ENCODE results near the gene EPB41L1.
A peak's percentile ranks its signal among the peaks of the same experiment; 100 is the strongest.

The EPB41L1 gene

DNA sequence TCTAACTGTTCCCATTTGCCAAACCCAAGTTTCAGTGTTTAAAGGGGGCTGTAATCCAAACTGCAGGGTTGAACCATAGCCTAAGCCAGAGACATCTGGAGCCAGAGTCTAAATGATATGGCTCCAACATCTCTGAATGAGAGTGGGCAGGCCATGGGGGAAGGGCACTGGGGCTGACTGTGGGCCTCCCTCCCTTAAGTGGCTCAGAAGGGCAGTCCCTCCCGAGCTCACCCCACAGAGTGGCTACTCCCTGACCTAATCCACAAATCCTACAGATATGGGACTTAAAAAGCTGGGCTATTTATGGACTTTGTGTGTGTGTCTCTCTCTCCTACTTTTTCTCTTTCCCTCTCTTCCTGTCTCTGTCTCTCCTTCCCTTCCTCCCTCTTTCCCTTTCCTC lies 45.9 kb downstream of the EPB41L1 start:
- no peaks in the 10 kb centered on the region for H3K36me3 ChIP-seq (ENCODE audit: control insufficient read depth, insufficient read depth, low read length)
- no peak for DNase-seq
- H3K4me1 ChIP-seq (ENCODE audit: control insufficient read depth, insufficient read depth, low read length, poor library complexity, severe bottlenecking), result no peaks in the 10 kb centered on the region
- no peaks in the 10 kb centered on the region for H3K27me3 ChIP-seq (replicated peaks; ENCODE audit: control insufficient read depth, insufficient read depth, low read length, poor library complexity, severe bottlenecking)
- H3K27ac ChIP-seq (ENCODE audit: insufficient read depth, low read length, poor library complexity, severe bottlenecking), result no peak overlapping the region
- no peaks in the 10 kb centered on the region for H3K9me3 ChIP-seq (ENCODE audit: control insufficient read depth, low read length)
- no peak overlapping the region for H3K4me3 ChIP-seq (ENCODE audit: insufficient read depth, low read depth, low read length, poor library complexity, severe bottlenecking)

DNA sequence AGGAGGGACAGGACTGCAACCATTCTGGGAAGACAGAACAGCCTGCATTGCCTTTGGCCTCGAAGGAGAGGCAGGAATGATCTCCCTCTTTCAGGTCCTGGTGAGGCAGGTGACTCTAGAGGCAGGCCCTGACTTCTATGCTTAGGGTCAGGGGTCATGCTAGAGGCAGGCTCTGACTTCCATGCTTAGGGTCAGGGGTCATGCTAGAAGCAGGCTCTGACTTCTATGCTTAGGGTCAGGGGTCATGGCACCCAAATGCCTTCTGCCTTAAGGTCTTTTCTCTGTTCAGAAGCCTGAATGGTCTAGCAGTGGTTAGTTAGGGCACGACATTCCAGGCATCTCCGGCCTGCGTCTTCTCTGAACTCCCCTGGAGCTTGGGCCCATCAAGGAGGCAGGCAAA lies 46.7 kb downstream of the EPB41L1 start:
- no peaks in the 10 kb centered on the region for H3K9me3 ChIP-seq (ENCODE audit: control insufficient read depth, low read length)
- DNase-seq, result no peak
- no peaks in the 10 kb centered on the region for H3K4me1 ChIP-seq (ENCODE audit: control insufficient read depth, insufficient read depth, low read length, poor library complexity, severe bottlenecking)
- H3K4me3 ChIP-seq (ENCODE audit: insufficient read depth, low read depth, low read length, poor library complexity, severe bottlenecking), result no peak overlapping the region
- H3K27ac ChIP-seq (ENCODE audit: insufficient read depth, low read length, poor library complexity, severe bottlenecking), result no peak overlapping the region
- H3K27me3 ChIP-seq (replicated peaks; ENCODE audit: control insufficient read depth, insufficient read depth, low read length, poor library complexity, severe bottlenecking), result no peaks in the 10 kb centered on the region
- H3K36me3 ChIP-seq (ENCODE audit: control insufficient read depth, insufficient read depth, low read length), result no peaks in the 10 kb centered on the region

DNA sequence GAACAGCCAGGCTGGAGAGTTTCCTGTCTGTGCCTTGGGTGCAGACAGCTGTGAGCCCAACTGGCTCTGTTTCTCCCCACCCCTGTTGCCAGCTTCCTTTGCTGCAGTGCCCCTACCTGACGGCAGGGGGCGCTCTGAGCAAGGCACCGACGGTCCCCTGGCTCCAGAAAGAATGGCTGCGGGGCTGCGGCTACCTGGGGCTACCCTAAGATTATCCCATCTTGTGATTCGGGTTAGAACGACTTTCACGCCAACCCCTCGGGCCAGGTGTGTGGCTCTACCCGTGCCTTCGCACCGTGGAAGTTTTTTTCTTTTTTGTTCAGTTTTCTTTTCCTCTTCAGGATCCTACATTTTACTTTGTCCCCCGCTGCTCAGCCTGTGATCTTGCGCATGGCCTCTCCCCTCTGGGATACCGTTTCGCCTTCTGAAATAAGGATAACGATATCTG lies 48.4 kb downstream of the EPB41L1 start:
- Histone ChIP-seq H3K27me3 (replicated peaks; ENCODE audit: control insufficient read depth, insufficient read depth, low read length, poor library complexity, severe bottlenecking) (no peaks in the 10 kb centered on the region), H3K4me3 (ENCODE audit: insufficient read depth, low read depth, low read length, poor library complexity, severe bottlenecking) (no peak overlapping the region), H3K9me3 (ENCODE audit: control insufficient read depth, low read length) (no peaks in the 10 kb centered on the region), H3K4me1 (ENCODE audit: control insufficient read depth, insufficient read depth, low read length, poor library complexity, severe bottlenecking) (no peaks in the 10 kb centered on the region), H3K27ac (ENCODE audit: insufficient read depth, low read length, poor library complexity, severe bottlenecking) (no peak overlapping the region), H3K36me3 (ENCODE audit: control insufficient read depth, insufficient read depth, low read length) (no peaks in the 10 kb centered on the region)
- DNase-seq, result peak; percentile 50 to 62 (median 51)

DNA sequence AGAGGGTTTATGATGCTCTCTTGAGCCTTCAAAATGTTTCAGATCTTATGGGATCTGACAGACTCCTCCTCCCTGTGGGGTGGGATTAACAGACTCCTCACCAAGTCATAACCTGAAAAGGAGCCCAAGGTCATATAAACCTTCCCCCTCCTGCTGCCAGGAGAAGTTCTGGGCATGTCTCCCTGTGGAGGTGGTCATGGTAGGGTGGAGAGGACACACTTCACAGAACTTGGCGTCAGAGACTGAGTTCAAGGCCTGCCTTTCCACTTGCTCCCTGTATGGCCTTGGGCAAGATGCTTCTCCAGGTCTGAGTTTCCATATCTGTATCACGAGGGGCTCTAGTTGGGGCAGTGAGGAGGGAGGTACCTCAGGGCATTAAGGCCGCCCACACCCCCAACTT lies 49.3 kb downstream of the EPB41L1 start:
- DNase-seq, result no peak
- Histone ChIP-seq H3K27ac (ENCODE audit: insufficient read depth, low read length, poor library complexity, severe bottlenecking) (no peak overlapping the region), H3K9me3 (ENCODE audit: control insufficient read depth, low read length) (no peaks in the 10 kb centered on the region), H3K4me1 (ENCODE audit: control insufficient read depth, insufficient read depth, low read length, poor library complexity, severe bottlenecking) (no peaks in the 10 kb centered on the region), H3K4me3 (ENCODE audit: insufficient read depth, low read depth, low read length, poor library complexity, severe bottlenecking) (no peak overlapping the region), H3K27me3 (replicated peaks; ENCODE audit: control insufficient read depth, insufficient read depth, low read length, poor library complexity, severe bottlenecking) (no peaks in the 10 kb centered on the region), H3K36me3 (ENCODE audit: control insufficient read depth, insufficient read depth, low read length) (no peaks in the 10 kb centered on the region)

DNA sequence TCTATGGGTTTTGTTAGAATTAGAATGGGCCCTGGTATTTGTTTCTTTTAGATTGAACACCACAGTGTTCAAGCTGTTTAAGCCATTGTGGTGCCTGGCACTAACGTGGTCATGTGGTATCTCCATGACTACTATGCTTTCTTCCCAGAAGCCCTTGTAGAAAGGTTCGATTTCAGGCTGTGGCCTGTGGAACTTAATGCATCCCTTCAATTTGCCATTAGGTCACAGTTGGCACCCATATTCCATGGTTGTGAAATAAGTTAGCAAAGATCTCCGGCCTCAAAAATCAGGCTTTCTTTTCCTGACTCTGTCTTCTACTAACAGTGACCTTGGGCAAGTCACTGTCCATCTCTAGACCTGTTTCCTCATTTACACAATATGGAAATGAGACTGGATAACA lies 50.5 kb downstream of the EPB41L1 start:
- Histone ChIP-seq H3K36me3 (ENCODE audit: control insufficient read depth, insufficient read depth, low read length) (no peaks in the 10 kb centered on the region), H3K4me3 (ENCODE audit: insufficient read depth, low read depth, low read length, poor library complexity, severe bottlenecking) (no peak overlapping the region)
- no peak for DNase-seq

DNA sequence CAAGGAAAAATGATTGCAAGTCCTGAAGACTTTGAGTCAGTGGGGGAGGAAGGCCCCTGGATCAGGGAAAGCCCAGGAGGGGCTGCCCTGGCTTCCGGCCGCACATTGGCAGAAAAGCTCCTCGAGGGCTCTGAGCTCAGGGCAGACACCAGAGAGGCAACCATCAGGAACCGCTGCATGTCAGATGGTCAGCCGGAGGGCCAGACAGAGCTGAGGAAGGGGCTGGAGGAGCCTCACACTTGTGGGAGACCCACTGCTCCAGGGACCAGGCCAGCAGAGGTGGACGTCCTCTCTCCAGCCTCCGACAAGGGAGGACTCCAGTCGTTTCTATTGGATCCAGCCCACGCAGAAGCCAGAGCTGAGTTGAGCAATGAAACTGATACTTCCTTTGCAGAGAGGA lies 51.5 kb downstream of the EPB41L1 start:
- no peak for DNase-seq
- no peaks in the 10 kb centered on the region for H3K27me3 ChIP-seq (replicated peaks; ENCODE audit: control insufficient read depth, insufficient read depth, low read length, poor library complexity, severe bottlenecking)
- no peak overlapping the region for H3K4me3 ChIP-seq (ENCODE audit: insufficient read depth, low read depth, low read length, poor library complexity, severe bottlenecking)
- H3K36me3 ChIP-seq (ENCODE audit: control insufficient read depth, insufficient read depth, low read length), result no peaks in the 10 kb centered on the region
- no peak overlapping the region for H3K27ac ChIP-seq (ENCODE audit: insufficient read depth, low read length, poor library complexity, severe bottlenecking)
- H3K4me1 ChIP-seq (ENCODE audit: control insufficient read depth, insufficient read depth, low read length, poor library complexity, severe bottlenecking), result no peaks in the 10 kb centered on the region
- H3K9me3 ChIP-seq (ENCODE audit: control insufficient read depth, low read length), result no peaks in the 10 kb centered on the region

More for the DNA sequence above, 50.5 kb downstream of the EPB41L1 start:
- H3K4me1 ChIP-seq (ENCODE audit: control insufficient read depth, insufficient read depth, low read length, poor library complexity, severe bottlenecking), result no peaks in the 10 kb centered on the region
- no peak overlapping the region for H3K27ac ChIP-seq (ENCODE audit: insufficient read depth, low read length, poor library complexity, severe bottlenecking)
- H3K9me3 ChIP-seq (ENCODE audit: control insufficient read depth, low read length), result no peaks in the 10 kb centered on the region
- H3K27me3 ChIP-seq (replicated peaks; ENCODE audit: control insufficient read depth, insufficient read depth, low read length, poor library complexity, severe bottlenecking), result no peaks in the 10 kb centered on the region

DNA sequence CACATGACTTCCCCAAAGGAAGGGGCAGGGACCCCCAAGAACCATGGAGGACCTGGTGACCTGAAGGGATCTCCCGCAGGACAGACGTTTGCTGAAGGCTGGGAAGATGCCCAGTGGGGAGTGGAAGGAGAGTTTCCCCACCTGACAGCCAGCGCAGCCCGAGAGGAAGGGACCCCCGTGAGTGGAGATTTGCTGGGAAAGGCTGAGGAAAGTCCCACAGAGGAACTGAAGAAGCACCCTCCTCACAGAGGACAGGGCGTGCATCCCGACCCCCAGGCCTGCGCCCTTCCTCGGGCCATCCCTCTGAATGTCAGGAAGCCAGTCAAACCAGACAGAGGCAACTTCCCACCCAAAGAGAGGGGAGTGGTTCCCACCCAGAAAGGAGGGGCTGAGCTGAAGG lies 52.1 kb downstream of the EPB41L1 start:
- DNase-seq, result no peak
- H3K36me3 ChIP-seq (ENCODE audit: control insufficient read depth, insufficient read depth, low read length), result no peaks in the 10 kb centered on the region

DNA sequence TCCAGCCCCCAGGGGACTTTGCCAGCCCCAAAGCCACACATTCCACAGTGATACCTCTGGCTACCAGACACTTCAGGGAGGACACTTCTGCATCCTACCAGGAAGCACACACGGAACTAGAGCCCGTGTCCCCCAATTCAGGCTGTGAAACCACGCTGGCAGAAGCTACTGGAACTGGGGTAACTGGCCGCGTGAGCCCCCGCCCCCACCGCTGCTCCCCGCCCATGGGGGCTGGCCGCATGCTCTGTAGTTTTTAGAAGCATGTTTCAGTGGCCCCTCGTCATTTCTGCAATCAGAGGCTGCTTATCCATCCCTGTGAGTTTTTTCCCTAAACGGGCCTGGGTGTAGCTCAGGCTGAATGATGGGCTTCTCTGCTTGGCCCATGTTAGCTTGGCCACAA lies 53.1 kb downstream of the EPB41L1 start:
- no peaks in the 10 kb centered on the region for H3K4me1 ChIP-seq (ENCODE audit: control insufficient read depth, insufficient read depth, low read length, poor library complexity, severe bottlenecking)
- no peaks in the 10 kb centered on the region for H3K27me3 ChIP-seq (replicated peaks; ENCODE audit: control insufficient read depth, insufficient read depth, low read length, poor library complexity, severe bottlenecking)
- H3K9me3 ChIP-seq (ENCODE audit: control insufficient read depth, low read length), result no peaks in the 10 kb centered on the region
- no peak for DNase-seq
- no peaks in the 10 kb centered on the region for H3K36me3 ChIP-seq (ENCODE audit: control insufficient read depth, insufficient read depth, low read length)
- H3K27ac ChIP-seq (ENCODE audit: insufficient read depth, low read length, poor library complexity, severe bottlenecking), result no peak overlapping the region
- H3K4me3 ChIP-seq (ENCODE audit: insufficient read depth, low read depth, low read length, poor library complexity, severe bottlenecking), result no peak overlapping the region

More for the DNA sequence above, 52.1 kb downstream of the EPB41L1 start:
- Histone ChIP-seq H3K27me3 (replicated peaks; ENCODE audit: control insufficient read depth, insufficient read depth, low read length, poor library complexity, severe bottlenecking) (no peaks in the 10 kb centered on the region), H3K27ac (ENCODE audit: insufficient read depth, low read length, poor library complexity, severe bottlenecking) (no peak overlapping the region), H3K9me3 (ENCODE audit: control insufficient read depth, low read length) (no peaks in the 10 kb centered on the region), H3K4me3 (ENCODE audit: insufficient read depth, low read depth, low read length, poor library complexity, severe bottlenecking) (no peak overlapping the region), H3K4me1 (ENCODE audit: control insufficient read depth, insufficient read depth, low read length, poor library complexity, severe bottlenecking) (no peaks in the 10 kb centered on the region)

DNA sequence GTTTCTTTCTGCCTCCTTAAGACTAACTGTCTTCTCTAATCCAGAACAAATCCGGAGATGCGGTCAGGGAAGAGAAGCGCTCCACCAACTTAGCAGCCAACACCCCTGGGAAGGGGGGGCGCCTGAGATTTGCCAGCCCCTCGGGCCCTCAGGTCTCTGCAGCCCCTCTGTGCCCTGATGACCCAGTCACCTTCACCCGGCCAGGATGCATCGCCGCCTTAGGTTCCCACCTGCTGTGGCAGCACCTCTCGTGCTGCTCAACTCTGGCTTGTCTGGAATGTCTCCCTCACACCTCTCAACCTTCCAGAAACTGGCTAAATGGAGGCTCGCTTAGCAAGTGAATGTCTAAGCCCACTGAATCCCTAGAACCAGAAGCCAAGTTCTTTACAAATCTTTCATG lies 53.7 kb downstream of the EPB41L1 start:
- Histone ChIP-seq H3K9me3 (ENCODE audit: control insufficient read depth, low read length) (no peaks in the 10 kb centered on the region), H3K27ac (ENCODE audit: insufficient read depth, low read length, poor library complexity, severe bottlenecking) (no peak overlapping the region), H3K36me3 (ENCODE audit: control insufficient read depth, insufficient read depth, low read length) (no peaks in the 10 kb centered on the region), H3K27me3 (replicated peaks; ENCODE audit: control insufficient read depth, insufficient read depth, low read length, poor library complexity, severe bottlenecking) (no peaks in the 10 kb centered on the region), H3K4me3 (ENCODE audit: insufficient read depth, low read depth, low read length, poor library complexity, severe bottlenecking) (no peak overlapping the region), H3K4me1 (ENCODE audit: control insufficient read depth, insufficient read depth, low read length, poor library complexity, severe bottlenecking) (no peaks in the 10 kb centered on the region)
- no peak for DNase-seq

DNA sequence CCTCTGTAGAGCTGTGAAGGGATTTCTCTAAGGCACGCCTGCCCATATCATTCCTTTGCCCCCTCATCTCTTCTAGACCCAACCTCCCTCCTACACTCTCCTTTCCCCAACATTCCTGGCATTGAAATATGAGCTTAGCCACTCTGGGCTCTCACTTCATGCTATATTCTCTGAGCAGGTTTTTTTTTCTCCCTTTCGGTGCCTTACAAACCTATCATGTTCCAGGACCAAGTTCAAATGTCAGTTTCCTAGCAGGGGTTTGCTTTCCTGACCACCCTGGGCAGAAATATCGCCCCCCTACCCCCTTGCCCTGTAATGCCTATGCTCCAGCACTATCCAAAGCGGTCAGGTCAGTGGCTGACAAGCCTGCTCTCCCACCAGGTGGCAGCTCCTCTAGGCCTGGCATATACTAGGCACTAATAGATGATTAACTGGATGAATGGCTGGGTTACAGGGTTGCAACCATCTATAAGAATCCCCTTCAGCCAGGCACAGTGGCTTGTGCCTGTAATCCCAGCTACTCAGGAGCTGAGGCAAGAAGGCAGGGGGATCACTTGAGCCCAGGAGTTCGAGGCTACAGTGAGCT lies 56.0 kb downstream of the EPB41L1 start:
- no peak for DNase-seq
- Histone ChIP-seq H3K36me3 (ENCODE audit: control insufficient read depth, insufficient read depth, low read length) (no peaks in the 10 kb centered on the region), H3K9me3 (ENCODE audit: control insufficient read depth, low read length) (no peaks in the 10 kb centered on the region), H3K4me1 (ENCODE audit: control insufficient read depth, insufficient read depth, low read length, poor library complexity, severe bottlenecking) (no peaks in the 10 kb centered on the region), H3K27ac (ENCODE audit: insufficient read depth, low read length, poor library complexity, severe bottlenecking) (no peak overlapping the region), H3K27me3 (replicated peaks; ENCODE audit: control insufficient read depth, insufficient read depth, low read length, poor library complexity, severe bottlenecking) (no peaks in the 10 kb centered on the region), H3K4me3 (ENCODE audit: insufficient read depth, low read depth, low read length, poor library complexity, severe bottlenecking) (no peak overlapping the region)
